ENCODE data around the gene CASKIN2.

CASKIN2 gene

DNA sequence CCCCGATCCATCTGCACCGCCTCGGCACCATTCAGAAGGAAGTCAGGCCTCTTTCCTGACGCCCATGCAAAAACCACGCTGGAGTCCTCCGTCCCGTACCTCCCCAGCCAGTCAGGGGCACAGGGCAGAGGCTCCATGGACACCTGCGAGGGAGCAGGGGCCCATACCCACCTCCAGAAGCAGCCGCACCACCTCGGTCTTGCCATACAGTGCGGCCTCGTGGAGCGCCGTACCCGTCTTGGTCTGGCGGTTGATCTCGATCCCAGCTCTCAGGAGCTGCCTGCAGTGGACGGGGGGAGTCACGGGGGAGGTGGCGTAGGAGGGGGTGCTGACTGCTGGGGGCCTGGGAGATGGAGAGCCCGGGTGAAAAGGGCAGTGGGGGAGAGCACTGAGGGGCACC lies 9.2 kb downstream of the CASKIN2 start (continued):
- TF ChIP-seq CSDC2 (CRISPR knock-in tag; IDR thresholded peaks at IDR 0.05) (no peak), BACH2 (CRISPR knock-in tag; IDR thresholded peaks at IDR 0.05; ENCODE audit: borderline replicate concordance) (no peak), TOX (CRISPR knock-in tag; IDR thresholded peaks at IDR 0.05; ENCODE audit: borderline replicate concordance) (no peak), ZNF8 (CRISPR knock-in tag; IDR thresholded peaks at IDR 0.05) (no peak), ZNF565 (CRISPR knock-in tag; conservative IDR thresholded peaks at IDR 0.05; ENCODE audit: low read depth) (no peak), TCF4 (CRISPR knock-in tag; IDR thresholded peaks at IDR 0.05; ENCODE audit: borderline replicate concordance) (no peak), ZFP30 (CRISPR knock-in tag; IDR thresholded peaks at IDR 0.05) (no peak), OSR1 (CRISPR knock-in tag; IDR thresholded peaks at IDR 0.05) (no peak)
- TF ChIP-seq, protein P1, sequence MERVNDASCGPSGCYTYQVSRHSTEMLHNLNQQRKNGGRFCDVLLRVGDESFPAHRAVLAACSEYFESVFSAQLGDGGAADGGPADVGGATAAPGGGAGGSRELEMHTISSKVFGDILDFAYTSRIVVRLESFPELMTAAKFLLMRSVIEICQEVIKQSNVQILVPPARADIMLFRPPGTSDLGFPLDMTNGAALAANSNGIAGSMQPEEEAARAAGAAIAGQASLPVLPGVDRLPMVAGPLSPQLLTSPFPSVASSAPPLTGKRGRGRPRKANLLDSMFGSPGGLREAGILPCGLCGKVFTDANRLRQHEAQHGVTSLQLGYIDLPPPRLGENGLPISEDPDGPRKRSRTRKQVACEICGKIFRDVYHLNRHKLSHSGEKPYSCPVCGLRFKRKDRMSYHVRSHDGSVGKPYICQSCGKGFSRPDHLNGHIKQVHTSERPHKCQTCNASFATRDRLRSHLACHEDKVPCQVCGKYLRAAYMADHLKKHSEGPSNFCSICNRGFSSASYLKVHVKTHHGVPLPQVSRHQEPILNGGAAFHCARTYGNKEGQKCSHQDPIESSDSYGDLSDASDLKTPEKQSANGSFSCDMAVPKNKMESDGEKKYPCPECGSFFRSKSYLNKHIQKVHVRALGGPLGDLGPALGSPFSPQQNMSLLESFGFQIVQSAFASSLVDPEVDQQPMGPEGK (CRISPR knock-in tag; IDR thresholded peaks at IDR 0.05; ENCODE audit: borderline replicate concordance), result no peak

DNA sequence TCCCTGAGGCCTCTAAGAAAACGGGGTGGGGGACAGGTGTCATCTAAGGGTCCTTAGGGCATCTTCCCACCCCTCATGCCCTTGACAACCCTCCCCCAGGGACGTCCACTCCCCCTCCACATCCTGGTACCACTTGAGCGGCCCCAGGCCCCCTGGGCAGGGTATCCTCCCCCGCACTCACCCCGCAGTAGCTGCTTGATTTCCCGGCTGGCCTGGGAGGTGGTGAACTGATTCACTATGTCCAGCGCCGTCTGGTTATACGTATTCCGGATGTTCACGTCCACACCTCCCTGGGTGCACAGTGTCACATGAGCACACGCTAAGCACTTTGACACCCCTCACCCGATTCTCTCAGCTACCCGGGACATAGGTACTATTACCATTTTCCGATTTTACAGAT lies 9.7 kb downstream of the CASKIN2 start:
- no peak for ATAC-seq
- TF ChIP-seq, protein P2, sequence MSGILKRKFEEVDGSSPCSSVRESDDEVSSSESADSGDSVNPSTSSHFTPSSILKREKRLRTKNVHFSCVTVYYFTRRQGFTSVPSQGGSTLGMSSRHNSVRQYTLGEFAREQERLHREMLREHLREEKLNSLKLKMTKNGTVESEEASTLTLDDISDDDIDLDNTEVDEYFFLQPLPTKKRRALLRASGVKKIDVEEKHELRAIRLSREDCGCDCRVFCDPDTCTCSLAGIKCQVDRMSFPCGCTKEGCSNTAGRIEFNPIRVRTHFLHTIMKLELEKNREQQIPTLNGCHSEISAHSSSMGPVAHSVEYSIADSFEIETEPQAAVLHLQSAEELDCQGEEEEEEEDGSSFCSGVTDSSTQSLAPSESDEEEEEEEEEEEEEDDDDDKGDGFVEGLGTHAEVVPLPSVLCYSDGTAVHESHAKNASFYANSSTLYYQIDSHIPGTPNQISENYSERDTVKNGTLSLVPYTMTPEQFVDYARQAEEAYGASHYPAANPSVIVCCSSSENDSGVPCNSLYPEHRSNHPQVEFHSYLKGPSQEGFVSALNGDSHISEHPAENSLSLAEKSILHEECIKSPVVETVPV (CRISPR knock-in tag; IDR thresholded peaks at IDR 0.05), result no peak
- no peak for TF ChIP-seq ARNTL (CRISPR knock-in tag; IDR thresholded peaks at IDR 0.05; ENCODE audit: borderline replicate concordance, low read depth)
- TF ChIP-seq ZNF70 (CRISPR knock-in tag; IDR thresholded peaks at IDR 0.05), result no peak
- TF ChIP-seq, protein P3, sequence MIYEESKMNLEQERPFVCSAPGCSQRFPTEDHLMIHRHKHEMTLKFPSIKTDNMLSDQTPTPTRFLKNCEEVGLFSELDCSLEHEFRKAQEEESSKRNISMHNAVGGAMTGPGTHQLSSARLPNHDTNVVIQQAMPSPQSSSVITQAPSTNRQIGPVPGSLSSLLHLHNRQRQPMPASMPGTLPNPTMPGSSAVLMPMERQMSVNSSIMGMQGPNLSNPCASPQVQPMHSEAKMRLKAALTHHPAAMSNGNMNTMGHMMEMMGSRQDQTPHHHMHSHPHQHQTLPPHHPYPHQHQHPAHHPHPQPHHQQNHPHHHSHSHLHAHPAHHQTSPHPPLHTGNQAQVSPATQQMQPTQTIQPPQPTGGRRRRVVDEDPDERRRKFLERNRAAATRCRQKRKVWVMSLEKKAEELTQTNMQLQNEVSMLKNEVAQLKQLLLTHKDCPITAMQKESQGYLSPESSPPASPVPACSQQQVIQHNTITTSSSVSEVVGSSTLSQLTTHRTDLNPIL (CRISPR knock-in tag; IDR thresholded peaks at IDR 0.05; ENCODE audit: low read depth), result no peak
- no peak for TF ChIP-seq ZNF8 (CRISPR knock-in tag; IDR thresholded peaks at IDR 0.05)
- no peak for TF ChIP-seq TOX (CRISPR knock-in tag; IDR thresholded peaks at IDR 0.05; ENCODE audit: borderline replicate concordance)
- TF ChIP-seq ZC3H10 (CRISPR knock-in tag; IDR thresholded peaks at IDR 0.05), result no peak
- TF ChIP-seq, protein P1 (CRISPR knock-in tag; IDR thresholded peaks at IDR 0.05; ENCODE audit: borderline replicate concordance), result no peak
- no peak for TF ChIP-seq BACH2 (CRISPR knock-in tag; IDR thresholded peaks at IDR 0.05; ENCODE audit: borderline replicate concordance)
- TF ChIP-seq ESRRG (CRISPR knock-in tag; IDR thresholded peaks at IDR 0.05), result no peak
- TF ChIP-seq CSDC2 (CRISPR knock-in tag; IDR thresholded peaks at IDR 0.05), result no peak
- TF ChIP-seq, protein P4, sequence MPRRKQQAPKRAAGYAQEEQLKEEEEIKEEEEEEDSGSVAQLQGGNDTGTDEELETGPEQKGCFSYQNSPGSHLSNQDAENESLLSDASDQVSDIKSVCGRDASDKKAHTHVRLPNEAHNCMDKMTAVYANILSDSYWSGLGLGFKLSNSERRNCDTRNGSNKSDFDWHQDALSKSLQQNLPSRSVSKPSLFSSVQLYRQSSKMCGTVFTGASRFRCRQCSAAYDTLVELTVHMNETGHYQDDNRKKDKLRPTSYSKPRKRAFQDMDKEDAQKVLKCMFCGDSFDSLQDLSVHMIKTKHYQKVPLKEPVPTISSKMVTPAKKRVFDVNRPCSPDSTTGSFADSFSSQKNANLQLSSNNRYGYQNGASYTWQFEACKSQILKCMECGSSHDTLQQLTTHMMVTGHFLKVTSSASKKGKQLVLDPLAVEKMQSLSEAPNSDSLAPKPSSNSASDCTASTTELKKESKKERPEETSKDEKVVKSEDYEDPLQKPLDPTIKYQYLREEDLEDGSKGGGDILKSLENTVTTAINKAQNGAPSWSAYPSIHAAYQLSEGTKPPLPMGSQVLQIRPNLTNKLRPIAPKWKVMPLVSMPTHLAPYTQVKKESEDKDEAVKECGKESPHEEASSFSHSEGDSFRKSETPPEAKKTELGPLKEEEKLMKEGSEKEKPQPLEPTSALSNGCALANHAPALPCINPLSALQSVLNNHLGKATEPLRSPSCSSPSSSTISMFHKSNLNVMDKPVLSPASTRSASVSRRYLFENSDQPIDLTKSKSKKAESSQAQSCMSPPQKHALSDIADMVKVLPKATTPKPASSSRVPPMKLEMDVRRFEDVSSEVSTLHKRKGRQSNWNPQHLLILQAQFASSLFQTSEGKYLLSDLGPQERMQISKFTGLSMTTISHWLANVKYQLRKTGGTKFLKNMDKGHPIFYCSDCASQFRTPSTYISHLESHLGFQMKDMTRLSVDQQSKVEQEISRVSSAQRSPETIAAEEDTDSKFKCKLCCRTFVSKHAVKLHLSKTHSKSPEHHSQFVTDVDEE (CRISPR knock-in tag; IDR thresholded peaks at IDR 0.05), result no peak
- no peak for TF ChIP-seq ZFP30 (CRISPR knock-in tag; IDR thresholded peaks at IDR 0.05)
- TF ChIP-seq, protein P5, sequence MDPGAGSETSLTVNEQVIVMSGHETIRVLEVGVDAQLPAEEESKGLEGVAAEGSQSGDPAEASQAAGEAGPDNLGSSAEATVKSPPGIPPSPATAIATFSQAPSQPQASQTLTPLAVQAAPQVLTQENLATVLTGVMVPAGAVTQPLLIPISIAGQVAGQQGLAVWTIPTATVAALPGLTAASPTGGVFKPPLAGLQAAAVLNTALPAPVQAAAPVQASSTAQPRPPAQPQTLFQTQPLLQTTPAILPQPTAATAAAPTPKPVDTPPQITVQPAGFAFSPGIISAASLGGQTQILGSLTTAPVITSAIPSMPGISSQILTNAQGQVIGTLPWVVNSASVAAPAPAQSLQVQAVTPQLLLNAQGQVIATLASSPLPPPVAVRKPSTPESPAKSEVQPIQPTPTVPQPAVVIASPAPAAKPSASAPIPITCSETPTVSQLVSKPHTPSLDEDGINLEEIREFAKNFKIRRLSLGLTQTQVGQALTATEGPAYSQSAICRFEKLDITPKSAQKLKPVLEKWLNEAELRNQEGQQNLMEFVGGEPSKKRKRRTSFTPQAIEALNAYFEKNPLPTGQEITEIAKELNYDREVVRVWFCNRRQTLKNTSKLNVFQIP (CRISPR knock-in tag; IDR thresholded peaks at IDR 0.05; ENCODE audit: borderline replicate concordance, low read depth), result no peak
- TF ChIP-seq RARB (CRISPR knock-in tag; IDR thresholded peaks at IDR 0.05), result no peak
- no peak for TF ChIP-seq SNAI2 (CRISPR knock-in tag; IDR thresholded peaks at IDR 0.05)
- no peak for TF ChIP-seq ISL1 (CRISPR knock-in tag; IDR thresholded peaks at IDR 0.05)

Measured in SK-N-SH treated with all-trans-retinoic acid at 6 μM for 48 hours (cell line).